HFF-Myc (cell line): ENCODE results near the gene POMP.

ENCODE experiments used
- DNase-seq: peaks from one replicate; pipeline ENCODE4 v3.0.0-alpha.2; 2011; ENCODE audit warnings: low read depth; ENCODE audit errors: extremely low read depth
- H3K4me3 ChIP-seq: replicated peaks from 2 replicates; pipeline ENCODE4 v1.5.1; 2011; ENCODE audit warnings: low read depth, mild to moderate bottlenecking, control low read depth, low read length
- CTCF ChIP-seq: IDR thresholded peaks from 2 replicates; pipeline ENCODE4 v1.5.1; 2012; ENCODE audit warnings: mild to moderate bottlenecking, low read depth, low read length, control low read depth; ENCODE audit errors: missing control alignments

The POMP gene

GRCh38 chr13:28615916-28616446 is 42.9 kb upstream of the POMP start:
- TF ChIP-seq CTCF: no peak
- no peak overlapping the region for H3K4me3 ChIP-seq
- DNase-seq: no peak

GRCh38 chr13:28618230-28618994 is 40.5 kb upstream of the POMP start:
- DNase-seq: no peak
- TF ChIP-seq CTCF: no peak
- H3K4me3 ChIP-seq: no peak overlapping the region

- no peak for TF ChIP-seq CTCF
- H3K4me3 ChIP-seq: no peak overlapping the region
- no peak for DNase-seq
Measured at GRCh38 chr13:28620011-28620830, 38.7 kb upstream of the POMP start.

- DNase-seq: no peak
- no peak for TF ChIP-seq CTCF
Measured at GRCh38 chr13:28621449-28621848, 37.5 kb upstream of the POMP start.

GRCh38 chr13:28622286-28622685 is 36.6 kb upstream of the POMP start:
- DNase-seq: no peak
- no peak for TF ChIP-seq CTCF
- H3K4me3 ChIP-seq: no peak overlapping the region

More at GRCh38 chr13:28621449-28621848, 37.5 kb upstream of the POMP start:
- H3K4me3 ChIP-seq: no peak overlapping the region

- DNase-seq: no peak
- no peak overlapping the region for H3K4me3 ChIP-seq
Measured at GRCh38 chr13:28623782-28624706, 34.9 kb upstream of the POMP start.

More at GRCh38 chr13:28623782-28624706, 34.9 kb upstream of the POMP start:
- no peak for TF ChIP-seq CTCF
